NB4 (cell line): Measurements from ENCODE around the gene IDE.

ENCODE experiments used
- DNase-seq: peaks from one replicate; pipeline ENCODE4 v3.0.0; 2010; ENCODE audit warnings: low read depth
- H3K4me3 ChIP-seq: one replicate; pipeline ENCODE4 v1.5.1; 2011; ENCODE audit warnings: mild to moderate bottlenecking, low read depth, low read length, moderate library complexity
- MAX ChIP-seq: IDR thresholded peaks from 2 replicates; pipeline ENCODE4 v1.6.1; 2011; ENCODE audit warnings: low read depth, low read length
- MYC ChIP-seq: IDR thresholded peaks from 2 replicates; pipeline ENCODE4 v1.6.1; 2011; ENCODE audit warnings: low read depth, low read length
- POLR2A ChIP-seq: IDR thresholded peaks from 2 replicates; pipeline ENCODE4 v1.6.1; 2011; ENCODE audit warnings: mild to moderate bottlenecking; ENCODE audit not compliant: insufficient read length; ENCODE audit errors: extremely low read depth
- TF ChIP-seq, protein P1 (sequence below): IDR thresholded peaks from one replicate; pipeline ENCODE4 v1.5.1; 2012; ENCODE audit warnings: low read depth, low read length

The IDE gene

DNA sequence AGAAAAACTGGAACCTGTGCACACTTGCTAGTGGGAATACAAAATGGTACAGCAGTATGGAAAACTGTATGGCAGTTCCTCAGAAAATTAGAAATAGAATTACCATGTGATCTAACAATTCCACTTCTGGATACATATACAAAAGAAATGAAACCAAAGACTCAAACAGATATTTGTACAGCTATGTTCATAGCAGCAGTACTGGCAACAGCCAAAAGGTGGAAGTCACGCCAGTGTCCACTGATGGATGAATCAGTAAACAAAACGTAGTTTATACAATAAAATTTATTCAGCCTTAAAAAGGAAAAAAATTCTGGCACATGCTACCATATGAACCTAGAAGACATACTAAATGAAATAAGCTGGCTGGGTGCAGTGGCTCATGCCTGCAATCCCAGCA, 23.0 kb downstream of the IDE start:
- no peak for DNase-seq
- H3K4me3 ChIP-seq, result no peak overlapping the region

DNA sequence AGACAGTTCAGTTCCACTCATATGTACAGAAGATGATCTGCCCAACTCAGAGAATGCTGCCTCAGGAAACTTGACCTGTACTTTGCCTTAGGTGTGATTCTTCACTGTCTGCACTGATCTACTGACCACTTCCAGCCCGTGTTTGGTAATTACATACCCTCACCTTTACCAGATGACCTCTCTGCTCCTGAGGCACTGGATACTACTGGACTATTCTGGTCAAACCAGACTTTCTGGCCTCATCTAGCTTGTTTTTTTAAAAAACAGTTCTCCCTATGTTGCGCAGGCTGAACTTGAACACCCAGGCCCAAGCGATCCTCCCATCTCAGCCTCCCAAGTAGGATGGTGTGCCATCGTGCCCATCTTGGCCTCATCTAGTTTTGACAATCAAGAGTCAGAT, 26.2 kb downstream of the IDE start:
- TF ChIP-seq, protein P1, sequence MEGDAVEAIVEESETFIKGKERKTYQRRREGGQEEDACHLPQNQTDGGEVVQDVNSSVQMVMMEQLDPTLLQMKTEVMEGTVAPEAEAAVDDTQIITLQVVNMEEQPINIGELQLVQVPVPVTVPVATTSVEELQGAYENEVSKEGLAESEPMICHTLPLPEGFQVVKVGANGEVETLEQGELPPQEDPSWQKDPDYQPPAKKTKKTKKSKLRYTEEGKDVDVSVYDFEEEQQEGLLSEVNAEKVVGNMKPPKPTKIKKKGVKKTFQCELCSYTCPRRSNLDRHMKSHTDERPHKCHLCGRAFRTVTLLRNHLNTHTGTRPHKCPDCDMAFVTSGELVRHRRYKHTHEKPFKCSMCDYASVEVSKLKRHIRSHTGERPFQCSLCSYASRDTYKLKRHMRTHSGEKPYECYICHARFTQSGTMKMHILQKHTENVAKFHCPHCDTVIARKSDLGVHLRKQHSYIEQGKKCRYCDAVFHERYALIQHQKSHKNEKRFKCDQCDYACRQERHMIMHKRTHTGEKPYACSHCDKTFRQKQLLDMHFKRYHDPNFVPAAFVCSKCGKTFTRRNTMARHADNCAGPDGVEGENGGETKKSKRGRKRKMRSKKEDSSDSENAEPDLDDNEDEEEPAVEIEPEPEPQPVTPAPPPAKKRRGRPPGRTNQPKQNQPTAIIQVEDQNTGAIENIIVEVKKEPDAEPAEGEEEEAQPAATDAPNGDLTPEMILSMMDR, result no peak
- no peak for TF ChIP-seq MYC
- no peak for TF ChIP-seq MAX
- no peak for TF ChIP-seq POLR2A
- no peak for DNase-seq
- H3K4me3 ChIP-seq, result no peak overlapping the region

More for the DNA sequence above, 23.0 kb downstream of the IDE start:
- TF ChIP-seq POLR2A (no peak), MAX (no peak), MYC (no peak)
- TF ChIP-seq, protein P1, result no peak

GRCh38 chr10:92545556-92545955, 28.3 kb downstream of the IDE start:
- TF ChIP-seq POLR2A (no peak), MAX (no peak), MYC (no peak)
- TF ChIP-seq, protein P1, result no peak
- no peak overlapping the region for H3K4me3 ChIP-seq
- DNase-seq, result no peak

- peak; percentile 89 for DNase-seq
- H3K4me3 ChIP-seq, result no peak overlapping the region
- TF ChIP-seq POLR2A (no peak), MYC (0 out of 2 replicates have a peak, but pooled peaks have one; percentile 27), MAX (peak; percentile 60)
- TF ChIP-seq, protein P1, result no peak
These were observed 29.6 kb downstream of the IDE start for GRCh38 chr10:92544296-92544695.

- H3K4me3 ChIP-seq, result no peak overlapping the region
- no peak for TF ChIP-seq POLR2A
- no peak for TF ChIP-seq MYC
- TF ChIP-seq, protein P1, result no peak
- no peak for TF ChIP-seq MAX
- no peak for DNase-seq
These were observed 31.4 kb downstream of the IDE start for GRCh38 chr10:92542458-92542857.

- H3K4me3 ChIP-seq, result no peak overlapping the region
- TF ChIP-seq MYC (no peak), POLR2A (no peak), MAX (no peak)
- TF ChIP-seq, protein P1, result no peak
- no peak for DNase-seq
These were observed 32.3 kb downstream of the IDE start for GRCh38 chr10:92541583-92541982.
